K562 (cell line): ENCODE results near the gene RAB25. TPM values are rescaled to one million over a fixed set of nuclear protein-coding genes. Genes with fewer than 3 reads are reported as not detected.

Experiments
- ATAC-seq: fragments of 200-7000 bp; cut with Tn5 transposase; 3 replicates; pipeline ENCODE4 v1.9.1; 2020; ENCODE audit warnings: moderate library complexity
- BruUV-seq: library from RNA; stranded (reverse); fragments of 400-500 nt; replicated peaks from 2 replicates; lab custom pipeline; 2021; lab: Mats Ljungman, UMichigan
- CTCF ChIA-PET: fragments of 300-600 bp; formaldehyde crosslinking; extraction: SDS; loops from one replicate; lab custom pipeline; 2021; ENCODE audit warnings: low intra/inter-chr PET ratio; lab: Yijun Ruan, JAX
- POLR2A ChIA-PET: fragments of 300-600, 350-650 bp; sonication (Branson Sonifier 250); formaldehyde crosslinking; extraction: SDS; loops from one replicate; lab custom pipeline; 2021; ENCODE audit warnings: antibody characterized with exemption, inconsistent platforms; lab: Yijun Ruan, JAX
- DNase-seq, 4 experiments: peaks; one replicate each; pipeline versions ENCODE4 v3.0.0 to v3.0.0-alpha.2; 2011 to 2018; ENCODE audit warnings: low spot score in 3 of 4, mixed read lengths in 3 of 4; ENCODE audit errors: extremely low read depth in 1 of 4
- FAIRE-seq: peaks from 2 replicates; lab custom pipeline; 2011; peaks lifted over from hg19 to GRCh38; lab: Jason Lieb, UNC
- H2AFZ ChIP-seq: 2 replicates; pipeline ENCODE4 v1.6.0; 2011; ENCODE audit warnings: low read depth, low read length, control low read depth, inconsistent platforms
- H3K27ac ChIP-seq: fragments of 200-600 bp; 3 replicates; pipeline ENCODE4 v1.8.0; 2011; ENCODE audit warnings: low read depth, mild to moderate bottlenecking, control low read depth, inconsistent platforms, low read length, moderate library complexity, mixed read lengths; ENCODE audit errors: extremely low read depth
- H3K27me3 ChIP-seq, 2 experiments: fragments of 300-600 bp in 1 of 2; 2 replicates in 1 of 2; 3 replicates in 1 of 2; pipeline versions ENCODE4 v1.6.0 to v1.8.0; 2011; ENCODE audit warnings: inconsistent platforms in 2 of 2, low read length in 2 of 2, mild to moderate bottlenecking in 1 of 2, mixed read lengths in 1 of 2, moderate library complexity in 1 of 2; ENCODE audit not compliant: control insufficient read depth in 2 of 2, insufficient read depth in 2 of 2
- H3K36me3 ChIP-seq: fragments of 300-600 bp; 3 replicates; pipeline ENCODE4 v1.8.0; 2011; ENCODE audit warnings: mild to moderate bottlenecking, low read length, inconsistent platforms; ENCODE audit not compliant: control insufficient read depth, insufficient read depth
- H3K4me1 ChIP-seq, 2 experiments: fragments of 200-600 bp in 1 of 2; replicated peaks in 1 of 2; 2 replicates in 1 of 2; 3 replicates in 1 of 2; pipeline versions ENCODE4 v1.5.1 to v1.8.0; 2011; ENCODE audit warnings: inconsistent platforms in 2 of 2, low read length in 2 of 2, mild to moderate bottlenecking in 1 of 2, mixed read lengths in 1 of 2, moderate library complexity in 1 of 2; ENCODE audit not compliant: control insufficient read depth in 2 of 2, insufficient read depth in 2 of 2
- H3K4me2 ChIP-seq: 2 replicates; pipeline ENCODE4 v1.6.1; 2011; ENCODE audit warnings: low read length, control low read depth, inconsistent platforms, mixed read lengths; ENCODE audit not compliant: insufficient read depth
- H3K4me3 ChIP-seq: fragments of 200-600 bp; sonication (generic), shearing (Covaris generic); 2 replicates; pipeline ENCODE4 v1.5.1; 2016; ENCODE audit warnings: control low read depth, inconsistent platforms
- H3K79me2 ChIP-seq: fragments of 200-600 bp; 3 replicates; pipeline ENCODE4 v1.8.0; 2011; ENCODE audit warnings: low read length, inconsistent platforms; ENCODE audit not compliant: control insufficient read depth, insufficient read depth
- H3K9ac ChIP-seq, 2 experiments: 2 replicates each; pipeline versions ENCODE4 v1.6.0 to v1.6.1; 2011; ENCODE audit warnings: low read depth in 2 of 2, low read length in 2 of 2, control low read depth in 1 of 2, inconsistent platforms in 1 of 2, mild to moderate bottlenecking in 1 of 2, mixed read lengths in 1 of 2; ENCODE audit not compliant: insufficient read depth in 1 of 2
- H3K9me1 ChIP-seq: one replicate; pipeline ENCODE4 v1.6.0; 2011; ENCODE audit warnings: inconsistent platforms, mild to moderate bottlenecking, low read length, moderate library complexity; ENCODE audit not compliant: control insufficient read depth, insufficient read depth
- H3K9me3 ChIP-seq: replicated peaks from 2 replicates; pipeline ENCODE4 v1.5.1; 2011; ENCODE audit warnings: low read depth, low read length, inconsistent platforms; ENCODE audit not compliant: control insufficient read depth, insufficient read depth
- H4K20me1 ChIP-seq: replicated peaks from 2 replicates; pipeline ENCODE4 v1.6.1; 2011; ENCODE audit warnings: low read length, inconsistent platforms, mixed read lengths; ENCODE audit not compliant: control insufficient read depth, insufficient read depth
- FOXO4 ChIP-seq: fragments of 450-650 bp; formaldehyde crosslinking; IDR thresholded peaks from 2 replicates; pipeline ENCODE4 v1.4.0; 2020; ENCODE audit warnings: mild to moderate bottlenecking, moderate library complexity
- NCOA2 ChIP-seq, 2 experiments: fragments of 450-650 bp; IDR thresholded peaks; 2 replicates each; pipeline ENCODE4 v1.6.1; 2018; ENCODE audit warnings: mild to moderate bottlenecking in 2 of 2, moderate library complexity in 1 of 2; ENCODE audit not compliant: partially characterized antibody in 2 of 2
- TAF15 ChIP-seq: fragments of 200-400 bp; formaldehyde crosslinking; IDR thresholded peaks from 2 replicates; pipeline ENCODE4 v1.6.1; 2017; ENCODE audit warnings: mild to moderate bottlenecking, low read depth, low read length, moderate library complexity
- ZNF277 ChIP-seq: fragments of 250-450 bp; sonication (Bioruptor Pico); IDR thresholded peaks from 2 replicates; pipeline ENCODE4 v1.8.0; 2022; ENCODE audit warnings: inconsistent platforms, mild to moderate bottlenecking, moderate library complexity, borderline replicate concordance
- WGBS: fragments of 100-300 bp; shearing (Covaris generic); methylation state at CpG from one replicate; pipeline ENCODE4 v1.1.6; 2016; ENCODE audit warnings: low coverage, mixed read lengths; ENCODE audit not compliant: insufficient coverage; ENCODE audit errors: missing lambda C conversion rate; 5-methylcytosine and 5-hydroxymethylcytosine counted together
- in situ Hi-C: fragments of 300-500 bp; cut with MboI; formaldehyde crosslinking; loops from 4 replicates; pipeline ENCODE4 v1.15.0; 2018; ENCODE audit warnings: inconsistent platforms, mixed read lengths
- intact Hi-C: fragments of 100-400 bp; cut with micrococcal nuclease; formaldehyde crosslinking; loops from 2 replicates; pipeline ENCODE4 v1.14.2; 2022
- polyA plus RNA-seq, 8 experiments: library from polyadenylated mRNA; depleted of rRNA in 4 of 8; stranded (reverse) in 5 of 8; unstranded in 3 of 8; fragments of >200 nt; fragmentation: Nextera tagmentation in 2 of 8; fragmentation: Illumina TruSeq in 1 of 8; extraction: Ambion mirVana in 2 of 8; extraction: Trizol in 1 of 8; gene quantifications; 2 replicates each; pipeline versions ENCODE4 v1.2.1 to v1.2.3, GENCODE V29; 2011 to 2014; ENCODE audit warnings: inconsistent platforms in 1 of 8, missing spikeins in 1 of 8
- total RNA-seq, 7 experiments: library from RNA; depleted of rRNA in 6 of 7; stranded (reverse); fragments of >200 nt in 6 of 7; fragmentation: Illumina TruSeq in 2 of 7; extraction: Trizol in 2 of 7; gene quantifications; 2 replicates each; pipeline versions ENCODE4 v1.2.1 to v1.2.3, GENCODE V29; 2011 to 2021; ENCODE audit warnings: low replicate concordance in 1 of 7

The RAB25 gene
- total and polyA plus RNA-seq, 9 of the 15 experiments (the other 6 are each of a cell fraction or from before 2014, with no cell fraction given) = 0.10 to 0.27 (median 0.13) TPM; not detected in 6

- TF ChIP-seq FOXO4 (CRISPR knock-in tag) = no peak
- no peak for TF ChIP-seq TAF15
- TF ChIP-seq NCOA2 (IDR thresholded peaks at IDR 0.05; ENCODE audit: partially characterized antibody in 2 of 2) = no peak
Measured at GRCh38 chr1:156050376-156050775, 10.6 kb upstream of the RAB25 start (continued).

GRCh38 chr1:156051011-156051725 lies 9.8 kb upstream of the RAB25 start:
- Histone ChIP-seq H4K20me1 (peaks cover 3% of the 10 kb centered on the region; the same call in 1 of the 2 replicates), H2AFZ (no peak overlapping the region), H3K4me2 (no peak overlapping the region), H3K4me3 (no peak overlapping the region), H3K9ac (no peak overlapping the region), H3K36me3 (peaks cover 53% of the 10 kb centered on the region), H3K79me2 (peaks cover 40% of the 10 kb centered on the region), H3K4me1 (peaks cover 14 to 22% of the 10 kb centered on the region in 2 experiments; a peak in 4 of 5 replicates), H3K27ac (no peak overlapping the region), H3K27me3 (no peaks in the 10 kb centered on the region), H3K9me1 (no peaks in the 10 kb centered on the region), H3K9me3 (no peaks in the 10 kb centered on the region)
- in situ Hi-C loops (no loop called here), intact Hi-C loops (loop anchor here (5.0 kb wide), 2 partner anchors 69 to 114 kb away; no protein-coding TSS in a partner anchor)
- TF ChIP-seq ZNF277 (CRISPR knock-in tag) = no peak
- ChIA-PET CTCF (no interaction called here), POLR2A (interaction anchor here (0.6 to 1.4 kb wide), 4 partner anchors 31 to 786 kb away, joined by 3 read pairs; no protein-coding TSS in a partner anchor)
- ATAC-seq (no peak), FAIRE-seq (no peak), DNase-seq (no peak)
- whole genome bisulfite sequencing = 91% methylated on average over 4 of the region's 7 CpGs
- no TSS peak for BruUV-seq
